K562 (cell line): ENCODE data around the gene ATP2A3. TPM values are rescaled to one million over a fixed set of nuclear protein-coding genes. Genes with fewer than 3 reads are reported as not detected.

Experiments used
- ATF1 ChIP-seq, 2 experiments: fragments of 450-650 bp in 1 of 2; IDR thresholded peaks; 2 replicates each; pipeline ENCODE4 v1.6.1; 2016; ENCODE audit warnings: missing compliant biosample characterization in 1 of 2, missing genetic modification characterization in 1 of 2
- BHLHE40 ChIP-seq: IDR thresholded peaks from 2 replicates; pipeline ENCODE4 v1.6.1; 2011; ENCODE audit warnings: low read length, improper control_type of control experiment
- EGR1 ChIP-seq: fragments of 450-650 bp; conservative IDR thresholded peaks from 2 replicates; pipeline ENCODE4 v1.6.1; 2017; ENCODE audit warnings: mild to moderate bottlenecking
- ESRRB ChIP-seq: fragments of 250-450 bp; sonication (Bioruptor Pico); IDR thresholded peaks from 2 replicates; pipeline ENCODE4 v1.5.0; 2020; ENCODE audit warnings: mild to moderate bottlenecking, moderate library complexity, borderline replicate concordance
- ETV6 ChIP-seq, 3 experiments: fragments of 150-350 bp in 1 of 3; sonication (generic) in 1 of 3; formaldehyde crosslinking in 1 of 3; IDR thresholded peaks; 2 replicates each; pipeline versions ENCODE4 v1.6.1 to v1.8.0; 2014 to 2022; ENCODE audit warnings: borderline replicate concordance in 2 of 3, low read depth in 2 of 3, antibody characterized with exemption in 1 of 3, low read length in 1 of 3, mild to moderate bottlenecking in 1 of 3, missing genetic modification reagents in 1 of 3
- FOXA3 ChIP-seq, 2 experiments: fragments of 450-650 bp in 1 of 2; sonication (generic) in 1 of 2; formaldehyde crosslinking; IDR thresholded peaks in 1 of 2; conservative IDR thresholded peaks in 1 of 2; 2 replicates each; pipeline versions ENCODE4 v1.4.0 to v1.8.0; 2020 to 2022; ENCODE audit warnings: mild to moderate bottlenecking in 2 of 2, missing genetic modification reagents in 1 of 2
- FUS ChIP-seq: fragments of 200-400 bp; formaldehyde crosslinking; optimal IDR thresholded peaks from 2 replicates; pipeline ENCODE3; 2017; ENCODE audit warnings: low read depth, low read length
- HDAC1 ChIP-seq, 2 experiments: fragments of 450-650 bp; IDR thresholded peaks; 2 replicates each; pipeline ENCODE4 v1.6.1; 2016 to 2017; ENCODE audit warnings: inconsistent platforms in 1 of 2, mild to moderate bottlenecking in 1 of 2, moderate library complexity in 1 of 2
- IFI16 ChIP-seq: fragments of 250-450 bp; sonication (Bioruptor Pico); IDR thresholded peaks from 2 replicates; pipeline ENCODE4 v2.1.2; 2022; ENCODE audit warnings: mild to moderate bottlenecking, inconsistent platforms
- IRF2 ChIP-seq: sonication (generic); formaldehyde crosslinking; IDR thresholded peaks from 2 replicates; pipeline ENCODE4 v1.8.1; 2022; ENCODE audit warnings: mild to moderate bottlenecking, missing genetic modification reagents
- KAT7 ChIP-seq: sonication (generic); formaldehyde crosslinking; IDR thresholded peaks from 2 replicates; pipeline ENCODE4 v1.8.0; 2022; ENCODE audit warnings: missing genetic modification reagents, mild to moderate bottlenecking, borderline replicate concordance
- MTA1 ChIP-seq: fragments of 450-650 bp; IDR thresholded peaks from 2 replicates; pipeline ENCODE4 v1.6.1; 2017; ENCODE audit warnings: borderline replicate concordance
- MYNN ChIP-seq, 2 experiments: sonication (generic); formaldehyde crosslinking in 1 of 2; IDR thresholded peaks; 2 replicates each; pipeline versions ENCODE4 v1.5.0 to v1.6.1; 2016 to 2020; ENCODE audit warnings: antibody characterized with exemption in 1 of 2, missing genetic modification reagents in 1 of 2
- NFIC ChIP-seq: fragments of 450-650 bp; IDR thresholded peaks from 2 replicates; pipeline ENCODE4 v1.6.1; 2017; ENCODE audit warnings: mild to moderate bottlenecking, inconsistent platforms
- OTX1 ChIP-seq: fragments of 450-650 bp; formaldehyde crosslinking; IDR thresholded peaks from 2 replicates; pipeline ENCODE4 v1.4.0; 2022; ENCODE audit warnings: mild to moderate bottlenecking
- RBM25 ChIP-seq: fragments of 200-400 bp; formaldehyde crosslinking; IDR thresholded peaks from 2 replicates; pipeline ENCODE4 v1.6.1; 2018; ENCODE audit warnings: low read length, low read depth, moderate library complexity; ENCODE audit not compliant: severe bottlenecking
- SAFB ChIP-seq: fragments of 200-400 bp; formaldehyde crosslinking; IDR thresholded peaks from 2 replicates; pipeline ENCODE4 v1.6.1; 2017; ENCODE audit warnings: low read depth, low read length, borderline replicate concordance
- SRF ChIP-seq, 2 experiments: fragments of 250-450, 450-650 bp in 1 of 2; sonication (Bioruptor Pico) in 1 of 2; sonication (generic) in 1 of 2; formaldehyde crosslinking; IDR thresholded peaks; 2 replicates each; pipeline versions ENCODE4 v1.5.0 to v1.5.1; 2020 to 2022; ENCODE audit warnings: mild to moderate bottlenecking in 1 of 2, missing genetic modification reagents in 1 of 2
- TCF3 ChIP-seq: sonication (generic); formaldehyde crosslinking; IDR thresholded peaks from 2 replicates; pipeline ENCODE4 v1.4.0; 2020; ENCODE audit warnings: mild to moderate bottlenecking, missing genetic modification reagents
- XRCC5 ChIP-seq: fragments of 200-400 bp; formaldehyde crosslinking; IDR thresholded peaks from 2 replicates; pipeline ENCODE4 v1.6.1; 2017; ENCODE audit warnings: low read depth, mild to moderate bottlenecking, low read length
- ZBTB1 ChIP-seq: sonication (generic); formaldehyde crosslinking; IDR thresholded peaks from 2 replicates; pipeline ENCODE4 v1.8.1; 2023; ENCODE audit warnings: missing genetic modification reagents, low read depth, mild to moderate bottlenecking, borderline replicate concordance
- ZKSCAN3 ChIP-seq: fragments of 250-450 bp; sonication (Bioruptor Pico); IDR thresholded peaks from 2 replicates; pipeline ENCODE4 v1.4.0; 2020
- ZKSCAN8 ChIP-seq: fragments of 200-800 bp; sonication (Bioruptor generic); IDR thresholded peaks from 2 replicates; pipeline ENCODE4 v1.6.1; 2016; ENCODE audit warnings: missing genetic modification characterization, missing compliant biosample characterization
- ZNF311 ChIP-seq: fragments of 250-450 bp; sonication (Bioruptor Pico); IDR thresholded peaks from 2 replicates; pipeline ENCODE4 v1.4.0; 2020; ENCODE audit warnings: mild to moderate bottlenecking, moderate library complexity
- polyA plus RNA-seq, 8 experiments: library from polyadenylated mRNA; depleted of rRNA in 4 of 8; stranded (reverse) in 5 of 8; unstranded in 3 of 8; fragments of >200 nt; fragmentation: Nextera tagmentation in 2 of 8; fragmentation: Illumina TruSeq in 1 of 8; extraction: Ambion mirVana in 2 of 8; extraction: Trizol in 1 of 8; gene quantifications; 2 replicates each; pipeline versions ENCODE4 v1.2.1 to v1.2.3, GENCODE V29; 2011 to 2014; ENCODE audit warnings: inconsistent platforms in 1 of 8, missing spikeins in 1 of 8
- total RNA-seq, 7 experiments: library from RNA; depleted of rRNA in 6 of 7; stranded (reverse); fragments of >200 nt in 6 of 7; fragmentation: Illumina TruSeq in 2 of 7; extraction: Trizol in 2 of 7; gene quantifications; 2 replicates each; pipeline versions ENCODE4 v1.2.1 to v1.2.3, GENCODE V29; 2011 to 2021; ENCODE audit warnings: low replicate concordance in 1 of 7
- TF ChIP-seq, protein P1 (sequence below): IDR thresholded peaks from 2 replicates; pipeline ENCODE4 v1.6.1; 2011; ENCODE audit not compliant: insufficient read length; ENCODE audit errors: extremely low read depth
- TF ChIP-seq, protein P2 (sequence below), 2 experiments: fragments of 450-650 bp in 1 of 2; sonication (generic) in 1 of 2; formaldehyde crosslinking; conservative IDR thresholded peaks; 2 replicates each; pipeline versions ENCODE4 v1.4.0 to v1.8.1; 2020 to 2022; ENCODE audit warnings: mild to moderate bottlenecking in 1 of 2, missing genetic modification reagents in 1 of 2

ATP2A3 gene
- total and polyA plus RNA-seq, 9 of the 15 experiments (the other 6 are each of a cell fraction or from before 2014, with no cell fraction given), result 0.65 to 103 (median 31.3) TPM

GRCh38 chr17:3892095-3892998 is 71.9 kb downstream of the ATP2A3 start (continued):
- TF ChIP-seq FUS (peak; percentile 23), ESRRB (CRISPR knock-in tag) (no peak), TCF3 (CRISPR knock-in tag) (no peak), KAT7 (CRISPR knock-in tag) (no peak), XRCC5 (no peak), MYNN (IDR thresholded peaks at IDR 0.05) (no peak), MYNN (CRISPR knock-in tag; IDR thresholded peaks at IDR 0.05) (no peak), IRF2 (CRISPR knock-in tag) (no peak), MTA1 (0 out of 2 replicates have a peak, but pooled peaks have one; percentile 26), SAFB (peak; percentile 47; the same call in 1 of the 2 replicates), ZBTB1 (CRISPR knock-in tag) (peak; percentile 20; the same call in 1 of the 2 replicates), SRF (CRISPR knock-in tag; IDR thresholded peaks at IDR 0.05) (no peak), EGR1 (peak; percentile 78), ZNF311 (no peak), HDAC1 (IDR thresholded peaks at IDR 0.05) (peak in 1 of 2 experiments; percentile 87; a peak in 1 of 4 replicates), ZKSCAN3 (CRISPR knock-in tag) (no peak), RBM25 (no peak), OTX1 (0 out of 2 replicates have a peak, but pooled peaks have one; percentile 9), FOXA3 (CRISPR knock-in tag; conservative IDR thresholded peaks at IDR 0.05 in 1 of 2, IDR thresholded peaks at IDR 0.05 in 1 of 2) (no peak), ETV6 (IDR thresholded peaks at IDR 0.05; ENCODE audit: borderline replicate concordance in 1 of 2, low read depth in 2 of 2, low read length in 1 of 2) (no peak), ETV6 (CRISPR knock-in tag; IDR thresholded peaks at IDR 0.05; ENCODE audit: borderline replicate concordance) (no peak), NFIC (no peak), BHLHE40 (peak; percentile 86), IFI16 (CRISPR knock-in tag) (no peak), ATF1 (CRISPR knock-in tag; IDR thresholded peaks at IDR 0.05) (no peak), ATF1 (tag; IDR thresholded peaks at IDR 0.05) (peak; percentile 42; the same call in 1 of the 2 replicates), ZKSCAN8 (CRISPR knock-in tag) (no peak)
- TF ChIP-seq, protein P1, sequence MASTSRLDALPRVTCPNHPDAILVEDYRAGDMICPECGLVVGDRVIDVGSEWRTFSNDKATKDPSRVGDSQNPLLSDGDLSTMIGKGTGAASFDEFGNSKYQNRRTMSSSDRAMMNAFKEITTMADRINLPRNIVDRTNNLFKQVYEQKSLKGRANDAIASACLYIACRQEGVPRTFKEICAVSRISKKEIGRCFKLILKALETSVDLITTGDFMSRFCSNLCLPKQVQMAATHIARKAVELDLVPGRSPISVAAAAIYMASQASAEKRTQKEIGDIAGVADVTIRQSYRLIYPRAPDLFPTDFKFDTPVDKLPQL, result no peak
- TF ChIP-seq, protein P2, sequence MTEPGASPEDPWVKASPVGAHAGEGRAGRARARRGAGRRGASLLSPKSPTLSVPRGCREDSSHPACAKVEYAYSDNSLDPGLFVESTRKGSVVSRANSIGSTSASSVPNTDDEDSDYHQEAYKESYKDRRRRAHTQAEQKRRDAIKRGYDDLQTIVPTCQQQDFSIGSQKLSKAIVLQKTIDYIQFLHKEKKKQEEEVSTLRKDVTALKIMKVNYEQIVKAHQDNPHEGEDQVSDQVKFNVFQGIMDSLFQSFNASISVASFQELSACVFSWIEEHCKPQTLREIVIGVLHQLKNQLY (CRISPR knock-in tag; conservative IDR thresholded peaks at IDR 0.05), result 0 out of 4 replicates have a peak, but pooled peaks of 1 of the 2 experiments have one; percentile 31
